ENCODE data around the gene SOWAHD.
A peak's percentile ranks its signal among the peaks of the same experiment; 100 is the strongest.
"Not testable (repeated sequence)": the region's sequence is repeated elsewhere in the genome, so short reads cannot be mapped to it uniquely, and the experiment has no call there.

Gene SOWAHD

GRCh38 chrX:119757979-119758730, at the start of gene SOWAHD:
SOWAHD (plus strand) TSS chrX:119758588; CDS start chrX:119758668, 80 bp downstream.
- no peak for DNase-seq (ENCODE audit: low read depth)

GRCh38 chrX:119708936-119709335, 49.5 kb upstream of the SOWAHD start:
- DNase-seq (ENCODE audit: low read depth): no peak

- no peak for DNase-seq (ENCODE audit: low read depth)
Measured at GRCh38 chrX:119709630-119710029, 48.8 kb upstream of the SOWAHD start.

- no peak for DNase-seq (ENCODE audit: low read depth)
Measured at GRCh38 chrX:119721487-119721886, 36.9 kb upstream of the SOWAHD start.

- DNase-seq (ENCODE audit: low read depth): no peak
Measured at GRCh38 chrX:119721926-119722325, 36.5 kb upstream of the SOWAHD start.

GRCh38 chrX:119726900-119727555, 31.4 kb upstream of the SOWAHD start:
- no peak for DNase-seq (ENCODE audit: low read depth)

GRCh38 chrX:119728487-119728886, 29.9 kb upstream of the SOWAHD start:
- DNase-seq (ENCODE audit: low read depth): no peak

GRCh38 chrX:119729408-119730201, 28.8 kb upstream of the SOWAHD start:
- DNase-seq (ENCODE audit: low read depth): peak; percentile 49

- no peak for DNase-seq (ENCODE audit: low read depth)
Measured at GRCh38 chrX:119734897-119735339, 23.5 kb upstream of the SOWAHD start.

- no peak for DNase-seq (ENCODE audit: low read depth)
Measured at GRCh38 chrX:119735467-119735866, 22.9 kb upstream of the SOWAHD start.

GRCh38 chrX:119736206-119736764, 22.1 kb upstream of the SOWAHD start:
- DNase-seq (ENCODE audit: low read depth): no peak

- no peak for DNase-seq (ENCODE audit: low read depth)
Measured at GRCh38 chrX:119738742-119739141, 19.6 kb upstream of the SOWAHD start.

GRCh38 chrX:119745283-119745848, 13.0 kb upstream of the SOWAHD start:
- no peak for DNase-seq (ENCODE audit: low read depth)

GRCh38 chrX:119750131-119750530, 8.3 kb upstream of the SOWAHD start:
- DNase-seq (ENCODE audit: low read depth): not testable (repeated sequence)

- not testable (repeated sequence) for DNase-seq (ENCODE audit: low read depth)
Measured at GRCh38 chrX:119750751-119751150, 7.6 kb upstream of the SOWAHD start.

GRCh38 chrX:119753001-119753400, 5.4 kb upstream of the SOWAHD start:
- no peak for DNase-seq (ENCODE audit: low read depth)

- no peak for DNase-seq (ENCODE audit: low read depth)
Measured at GRCh38 chrX:119753639-119754257, 4.6 kb upstream of the SOWAHD start.

GRCh38 chrX:119755981-119756533, 2.3 kb upstream of the SOWAHD start:
- DNase-seq (ENCODE audit: low read depth): no peak

- no peak for DNase-seq (ENCODE audit: low read depth)
Measured at GRCh38 chrX:119756926-119757635, 1.3 kb upstream of the SOWAHD start.

- DNase-seq (ENCODE audit: low read depth): no peak
Measured at GRCh38 chrX:119757646-119757978, 776 bp upstream of the SOWAHD start.
